A375 (cell line): Measurements from ENCODE around the gene UBA3. TPM values are rescaled to one million over a fixed set of nuclear protein-coding genes. Genes with fewer than 3 reads are reported as not detected.

Experiments used
- small RNA-seq: library from RNA; depleted of rRNA; stranded (forward); fragments of <200 nt; gene quantifications from one replicate; pipeline ENCODE3, GENCODE V24; 2014
- total RNA-seq: library from RNA; depleted of rRNA; stranded (reverse); fragments of >200 nt; shearing (Covaris generic); gene quantifications from 2 replicates; pipeline ENCODE4 v1.2.3, GENCODE V29; 2014; rRNA removed

Gene UBA3
- 44.9 and 50.9 TPM in 2 replicates for total RNA-seq

GRCh38 chr3:69080233-69080920 is at the start of gene UBA3:
TSS of gene UBA3 (minus strand) at chr3:69080365. CDS start at chr3:69080353, 12 bp downstream.

DNA sequence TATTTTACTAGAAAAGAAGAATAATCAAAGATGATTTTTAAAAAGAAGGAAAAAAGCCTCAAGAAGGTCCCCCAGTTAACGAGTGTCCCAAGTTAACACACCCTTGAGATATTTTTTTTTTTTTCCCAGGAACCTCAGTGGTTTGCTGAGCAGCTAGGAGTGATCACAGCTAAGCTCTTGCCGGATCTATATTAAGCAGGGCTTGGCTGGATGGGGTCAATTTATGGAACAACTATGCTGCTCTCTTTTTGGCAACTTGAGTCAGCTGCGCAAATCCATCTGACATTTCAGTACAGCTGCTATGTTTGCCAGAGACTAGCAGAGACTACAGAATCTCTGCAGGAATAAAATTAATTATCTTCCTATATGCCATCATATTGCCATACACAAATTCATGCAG is 42.2 kb upstream of the UBA3 start, which contains the start of gene LMOD3:
Gene LMOD3 (minus strand): TSS at position 193 of the 400 bp plus-strand sequence. CDS start 209 bp downstream, outside the sequence.

GRCh38 chr3:69084326-69085167 is 4.4 kb upstream of the UBA3 start, which contains the start of gene ARL6IP5:
TSS of gene ARL6IP5 (plus strand) at chr3:69084937. CDS start at chr3:69085048, 111 bp downstream.

DNA sequence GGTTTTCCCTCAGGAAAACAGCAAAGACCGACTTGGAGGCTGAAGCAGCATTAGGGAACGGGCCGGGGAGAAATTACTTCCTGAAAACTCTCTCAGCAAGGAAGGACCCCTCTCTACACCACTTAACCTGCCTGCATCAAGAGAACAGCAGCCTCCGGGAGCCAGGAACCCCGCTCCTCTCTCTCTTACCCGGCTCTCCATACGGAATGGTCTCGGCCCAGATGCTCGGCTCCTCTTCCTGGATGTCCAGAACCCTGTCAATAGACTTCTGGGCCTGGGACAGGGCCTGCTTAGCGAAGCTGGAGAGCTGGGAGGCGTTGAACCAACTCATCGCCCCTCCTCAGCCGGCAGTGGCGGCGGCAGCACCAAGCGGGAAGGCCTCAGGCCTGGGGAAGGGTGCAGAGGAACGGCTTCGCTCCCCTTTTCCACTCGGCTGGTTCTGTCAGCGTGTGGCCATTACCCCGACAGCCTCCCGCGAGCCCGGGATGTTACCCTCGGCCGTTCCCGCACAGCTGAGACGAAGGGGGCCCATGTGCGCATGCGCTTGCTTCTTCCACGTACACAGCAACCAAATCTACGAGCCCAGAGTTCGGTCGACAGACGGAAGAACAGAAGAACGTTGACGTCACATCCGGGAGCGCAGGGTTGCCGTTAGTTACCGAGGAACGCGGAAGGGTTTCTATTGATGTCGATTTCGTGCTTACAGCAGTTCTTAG is 28.3 kb downstream of the UBA3 start, which contains the start of gene TMF1:
Gene TMF1 (minus strand): TSS at position 578 of the 716 bp plus-strand sequence. CDS start 247 bp downstream, at position 331.

GRCh38 chr3:69013253-69014021 is 66.7 kb downstream of the UBA3 start, which contains the start of gene EOGT:
TSS of gene EOGT (minus strand) at chr3:69013684. CDS start at chr3:69009846, 3,838 bp downstream.

Small RNA genes lying within 50 kb of the gene (small RNA-seq; reads per million reads assigned to genes)
- not detected for gene MIR3136

Other genes with a start within 250 kb of the UBA3 start
- gene TAFA4, start 147.8 kb downstream of the UBA3 start, total RNA-seq = not detected in 2 replicates
- 18.6 and 24.4 TPM in 2 replicates for gene EOGT, start 66.7 kb downstream of the UBA3 start, total RNA-seq
- gene TMF1, start 28.0 kb downstream of the UBA3 start, total RNA-seq = 17.9 and 28.1 TPM in 2 replicates
- 35.1 and 37.7 TPM in 2 replicates for gene ARL6IP5, start 4.6 kb upstream of the UBA3 start, total RNA-seq
- gene LMOD3, start 42.2 kb upstream of the UBA3 start, total RNA-seq = 0.04 TPM in 1 of 2 replicates, not detected in the other